Kidney epithelial cell (primary cell): ENCODE data around the gene EXOSC7. TPM values are rescaled to one million over a fixed set of nuclear protein-coding genes. Genes with fewer than 3 reads are reported as not detected.
"Not testable (repeated sequence)": the region's sequence is repeated elsewhere in the genome, so short reads cannot be mapped to it uniquely, and the experiment has no call there.

Source experiments
- DNase-seq: peaks from one replicate; pipeline ENCODE4 v3.0.0-alpha.2; 2010; ENCODE audit warnings: low read depth
- H3K27me3 ChIP-seq: 2 replicates; pipeline ENCODE4 v1.6.0; 2011; ENCODE audit warnings: low read length; ENCODE audit not compliant: control insufficient read depth, insufficient read depth
- H3K36me3 ChIP-seq: 2 replicates; pipeline ENCODE4 v1.5.1; 2011; ENCODE audit warnings: low read length; ENCODE audit not compliant: control insufficient read depth, insufficient read depth
- H3K4me3 ChIP-seq: 2 replicates; pipeline ENCODE4 v1.5.1; 2011; ENCODE audit warnings: low read depth, mild to moderate bottlenecking, control low read depth, low read length
- CTCF ChIP-seq: IDR thresholded peaks from 2 replicates; pipeline ENCODE4 v1.5.1; 2011; ENCODE audit warnings: mild to moderate bottlenecking, moderate library complexity, low read length, control low read depth, inconsistent platforms; ENCODE audit not compliant: insufficient read depth, poor library complexity, severe bottlenecking
- total RNA-seq: library from RNA; depleted of rRNA; stranded (reverse); fragments of >200 nt; gene quantifications from 2 replicates; pipeline ENCODE4 v1.2.3, GENCODE V29; 2015

The EXOSC7 gene
- total RNA-seq, 1 donor from 2014 or later: 64.8 TPM

DNA sequence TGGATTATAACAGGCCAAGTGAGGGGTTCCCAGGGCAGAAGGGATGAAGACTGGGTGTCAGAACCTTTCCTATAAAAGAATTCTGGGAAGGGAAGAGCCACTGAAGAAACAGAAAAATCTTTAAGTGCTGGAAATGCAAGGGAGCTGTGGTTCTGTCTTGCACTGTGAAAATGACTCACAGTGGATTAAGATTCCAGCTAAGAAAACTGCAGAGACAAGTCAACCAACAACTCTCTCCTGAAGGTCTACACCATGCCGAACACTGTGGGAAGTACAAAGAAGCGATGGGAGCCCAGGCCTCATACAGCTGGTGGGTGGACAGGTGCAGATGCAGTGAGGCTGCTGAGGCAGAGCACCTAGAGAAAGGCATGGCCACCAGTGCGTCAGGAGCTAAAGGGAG lies 27.8 kb upstream of the EXOSC7 start:
- no peak for TF ChIP-seq CTCF
- DNase-seq: no peak
- Histone ChIP-seq H3K4me3 (no peak overlapping the region), H3K27me3 (no peaks in the 10 kb centered on the region), H3K36me3 (peaks cover 1% of the 10 kb centered on the region)

GRCh38 chr3:44949770-44950169 lies 26.3 kb upstream of the EXOSC7 start:
- not testable (repeated sequence) for DNase-seq

GRCh38 chr3:44950275-44950734 lies 25.7 kb upstream of the EXOSC7 start:
- no peaks in the 10 kb centered on the region for H3K36me3 ChIP-seq
- no peak for DNase-seq
- H3K27me3 ChIP-seq: no peaks in the 10 kb centered on the region
- no peak overlapping the region for H3K4me3 ChIP-seq
- no peak for TF ChIP-seq CTCF

More at GRCh38 chr3:44949770-44950169, 26.3 kb upstream of the EXOSC7 start:
- H3K36me3 ChIP-seq, H3K4me3 ChIP-seq, H3K27me3 ChIP-seq: not testable (repeated sequence)

GRCh38 chr3:44952689-44953088 lies 23.4 kb upstream of the EXOSC7 start:
- DNase-seq: no peak
- H3K36me3 ChIP-seq: no peaks in the 10 kb centered on the region
- no peaks in the 10 kb centered on the region for H3K27me3 ChIP-seq
- no peak for TF ChIP-seq CTCF
- no peak overlapping the region for H3K4me3 ChIP-seq

DNA sequence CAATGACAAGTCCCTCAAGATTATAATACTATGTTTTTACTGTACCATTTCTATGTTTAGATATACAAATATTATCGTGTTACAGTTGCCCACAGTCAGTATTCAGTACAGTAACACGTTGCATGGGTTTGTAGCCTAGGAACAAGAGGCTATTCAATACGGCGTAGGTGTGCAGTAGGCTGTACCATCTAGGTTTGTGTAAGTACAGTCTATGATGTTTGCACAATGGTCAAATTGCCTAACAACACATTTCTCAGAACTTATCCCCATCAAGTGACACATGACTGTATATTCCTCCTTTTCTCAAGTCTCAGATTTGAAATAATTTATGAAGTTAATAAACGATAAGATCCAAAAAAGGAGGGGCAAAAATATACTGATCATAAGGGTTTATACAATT lies 21.7 kb upstream of the EXOSC7 start:
- Histone ChIP-seq H3K4me3 (no peak overlapping the region), H3K36me3 (peaks cover 3% of the 10 kb centered on the region), H3K27me3 (no peaks in the 10 kb centered on the region)
- no peak for TF ChIP-seq CTCF
- DNase-seq: no peak

DNA sequence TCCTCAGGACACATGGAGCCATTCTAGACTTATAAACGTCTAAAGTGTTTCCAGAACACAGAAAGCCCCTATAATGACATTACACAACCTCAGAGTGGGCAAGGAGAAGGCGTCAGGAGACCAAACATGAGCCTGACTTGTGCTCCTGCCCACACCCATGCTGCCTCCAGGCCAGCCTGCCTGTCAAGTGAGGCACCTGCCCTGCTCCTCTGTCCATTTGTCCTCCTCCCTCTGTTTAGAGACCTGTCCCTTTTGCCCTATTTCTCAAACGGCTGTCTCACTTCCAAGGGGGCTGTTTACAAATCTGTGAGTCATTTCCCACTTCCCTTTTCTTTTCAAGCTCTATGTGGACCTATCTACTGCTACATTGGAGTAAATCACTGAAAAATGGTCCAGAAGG lies 21.1 kb upstream of the EXOSC7 start:
- DNase-seq: no peak

More for the DNA sequence above, 21.1 kb upstream of the EXOSC7 start:
- no peaks in the 10 kb centered on the region for H3K27me3 ChIP-seq
- H3K36me3 ChIP-seq: peaks cover 3% of the 10 kb centered on the region
- no peak for TF ChIP-seq CTCF
- no peak overlapping the region for H3K4me3 ChIP-seq
